B cell (primary cell): ENCODE data around the gene TLE3.

ENCODE experiments used
- CTCF ChIP-seq: fragments of 200-600 bp; IDR thresholded peaks from one replicate; pipeline ENCODE4 v1.8.0; 2022; ENCODE audit warnings: antibody characterized with exemption, mild to moderate bottlenecking
- EZH2 ChIP-seq: IDR thresholded peaks from 2 replicates; pipeline ENCODE4 v1.6.1; 2012; ENCODE audit warnings: borderline replicate concordance, low read depth, mild to moderate bottlenecking, moderate library complexity, low read length; ENCODE audit not compliant: insufficient read depth, poor library complexity, severe bottlenecking

DNA sequence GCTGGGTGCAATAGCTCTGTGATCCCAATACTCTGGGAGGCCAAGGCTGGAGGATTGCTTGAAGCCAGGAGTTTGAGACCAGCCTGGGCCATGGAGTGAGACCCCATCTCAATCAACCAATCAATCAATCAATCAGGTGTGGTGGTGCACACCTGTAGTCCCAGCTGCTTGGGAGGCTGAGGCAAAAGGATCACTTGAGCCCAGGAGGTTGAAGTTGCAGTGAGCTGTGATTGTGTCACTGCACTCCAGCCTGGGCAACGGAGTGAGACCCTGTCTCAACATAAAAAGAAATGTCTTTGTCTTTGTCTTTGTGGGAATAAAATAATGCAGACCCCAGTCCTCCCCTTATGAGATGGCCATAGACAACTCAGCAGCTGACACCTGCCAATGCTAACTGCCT lies 34.9 kb upstream of the TLE3 start:
- TF ChIP-seq CTCF (no peak), EZH2 (no peak)
